Liver (tissue), 9 donors: Measurements from ENCODE around the gene MYL3. TPM values are rescaled to one million over a fixed set of nuclear protein-coding genes. Genes with fewer than 3 reads are reported as not detected.
A peak's percentile ranks its signal among the peaks of the same experiment; 100 is the strongest.

Experiments
- DNase-seq: peaks from one replicate; pipeline ENCODE4 v3.0.0-alpha.2; 2017; ENCODE audit warnings: low spot score
- H3K27ac ChIP-seq, 2 donors: one replicate each; pipeline ENCODE4 v1.7.0; 2013; ENCODE audit warnings: inconsistent platforms in 2 of 2, low read length in 2 of 2, control low read depth in 1 of 2, low read depth in 1 of 2, mild to moderate bottlenecking in 1 of 2
- H3K27me3 ChIP-seq, 4 donors: one replicate each; pipeline versions ENCODE4 v1.6.1 to v1.7.0; 2013; ENCODE audit warnings: low read length in 3 of 4, inconsistent platforms in 1 of 4, mild to moderate bottlenecking in 1 of 4, moderate library complexity in 1 of 4; ENCODE audit not compliant: control insufficient read depth in 4 of 4, insufficient read depth in 4 of 4
- H3K36me3 ChIP-seq, 4 donors: one replicate each; pipeline versions ENCODE4 v1.6.1 to v1.7.0; 2013; ENCODE audit warnings: low read length in 3 of 4, mild to moderate bottlenecking in 3 of 4, low read depth in 1 of 4, moderate library complexity in 1 of 4; ENCODE audit not compliant: control insufficient read depth in 4 of 4, insufficient read depth in 3 of 4
- H3K4me1 ChIP-seq, 4 donors: one replicate each; pipeline versions ENCODE4 v1.6.1 to v1.7.0; 2013; ENCODE audit warnings: low read length in 3 of 4, mild to moderate bottlenecking in 3 of 4, moderate library complexity in 1 of 4; ENCODE audit not compliant: control insufficient read depth in 4 of 4, insufficient read depth in 4 of 4
- H3K4me3 ChIP-seq, 3 donors: one replicate each; pipeline versions ENCODE4 v1.6.1 to v1.7.0; 2013; ENCODE audit warnings: low read length in 3 of 3, control low read depth in 1 of 3, low read depth in 1 of 3, mild to moderate bottlenecking in 1 of 3
- H3K9ac ChIP-seq, 2 donors: one replicate each; pipeline ENCODE4 v1.7.0; 2013; ENCODE audit warnings: low read length in 2 of 2, mild to moderate bottlenecking in 2 of 2, moderate library complexity in 2 of 2, control low read depth in 1 of 2, low read depth in 1 of 2
- H3K9me3 ChIP-seq, 4 donors: one replicate each; pipeline versions ENCODE4 v1.6.1 to v1.7.0; 2013; ENCODE audit warnings: low read length in 3 of 4; ENCODE audit not compliant: control insufficient read depth in 4 of 4
- CTCF ChIP-seq: fragments of 150-350 bp; IDR thresholded peaks from 2 replicates; pipeline ENCODE4 v1.5.1; 2017; ENCODE audit warnings: improper control_type of control experiment, low read depth, low read length; ENCODE audit not compliant: missing input control
- EGR1 ChIP-seq, 2 donors: IDR thresholded peaks; 2 replicates each; pipeline ENCODE4 v1.6.1; 2016 to 2018; ENCODE audit warnings: antibody characterized with exemption in 2 of 2, low read depth in 2 of 2
- FOXA1 ChIP-seq: IDR thresholded peaks from 2 replicates; pipeline ENCODE4 v1.6.1; 2016; ENCODE audit warnings: antibody characterized with exemption
- FOXA2 ChIP-seq: IDR thresholded peaks from 2 replicates; pipeline ENCODE4 v1.6.1; 2016; ENCODE audit warnings: antibody characterized with exemption
- GABPA ChIP-seq, 2 donors: IDR thresholded peaks in 1 of 2; conservative IDR thresholded peaks in 1 of 2; 2 replicates each; pipeline ENCODE4 v1.6.1; 2016; ENCODE audit warnings: antibody characterized with exemption in 2 of 2, mild to moderate bottlenecking in 1 of 2, moderate library complexity in 1 of 2
- HNF4A ChIP-seq, 2 donors: conservative IDR thresholded peaks; 2 replicates each; pipeline ENCODE4 v1.6.1; 2016; ENCODE audit warnings: antibody characterized with exemption in 2 of 2, mild to moderate bottlenecking in 2 of 2
- JUND ChIP-seq, 2 donors: IDR thresholded peaks; 2 replicates each; pipeline ENCODE4 v1.6.1; 2016; ENCODE audit warnings: antibody characterized with exemption in 2 of 2
- NR2F2 ChIP-seq: IDR thresholded peaks from 2 replicates; pipeline ENCODE4 v1.6.1; 2016; ENCODE audit warnings: antibody characterized with exemption
- RAD21 ChIP-seq, 2 donors: IDR thresholded peaks; 2 replicates each; pipeline ENCODE4 v1.6.1; 2016; ENCODE audit warnings: antibody characterized with exemption in 2 of 2, mild to moderate bottlenecking in 2 of 2
- RXRA ChIP-seq, 2 donors: IDR thresholded peaks; 2 replicates each; pipeline ENCODE4 v1.6.1; 2017 to 2018; ENCODE audit warnings: antibody characterized with exemption in 2 of 2, mild to moderate bottlenecking in 1 of 2
- SP1 ChIP-seq: IDR thresholded peaks from 2 replicates; pipeline ENCODE4 v1.6.1; 2018; ENCODE audit warnings: antibody characterized with exemption, mild to moderate bottlenecking
- TAF1 ChIP-seq: conservative IDR thresholded peaks from 2 replicates; pipeline ENCODE4 v1.6.1; 2016; ENCODE audit warnings: antibody characterized with exemption, mild to moderate bottlenecking
- YY1 ChIP-seq: IDR thresholded peaks from 2 replicates; pipeline ENCODE4 v1.6.1; 2016; ENCODE audit warnings: antibody characterized with exemption, mild to moderate bottlenecking
- ZBTB33 ChIP-seq: IDR thresholded peaks from 2 replicates; pipeline ENCODE4 v1.6.1; 2016; ENCODE audit warnings: antibody characterized with exemption
- WGBS: extraction: QIAGEN DNeasy Blood & Tissue Kit; methylation state at CpG from one replicate; pipeline ENCODE4 v1.1.7; 2013; 5-methylcytosine and 5-hydroxymethylcytosine counted together
- polyA plus RNA-seq, 2 donors: library from polyadenylated mRNA; stranded (reverse) in 1 of 2; unstranded in 1 of 2; fragments of 200-250 nt in 1 of 2; fragments of >200 nt in 1 of 2; fragmentation: Nextera tagmentation in 1 of 2; extraction: Ambion mirVana in 1 of 2; gene quantifications; one replicate each; pipeline versions ENCODE4 v1.2.1 to v1.2.3, GENCODE V29; 2013 to 2015
- total RNA-seq, 2 donors: library from RNA; depleted of rRNA; stranded (reverse); fragments of >200 nt; gene quantifications; one replicate each; pipeline ENCODE4 v1.2.3, GENCODE V29; 2014
- TF ChIP-seq, protein P1 (sequence below): IDR thresholded peaks from 2 replicates; pipeline ENCODE4 v1.6.1; 2016; ENCODE audit warnings: antibody characterized with exemption
- TF ChIP-seq, protein P2 (sequence below): IDR thresholded peaks from 2 replicates; pipeline ENCODE4 v1.6.1; 2016; ENCODE audit warnings: antibody characterized with exemption, mild to moderate bottlenecking
- TF ChIP-seq, protein P3 (sequence below): IDR thresholded peaks from 2 replicates; pipeline ENCODE4 v1.6.1; 2016; ENCODE audit warnings: antibody characterized with exemption
- donor health status: healthy.
- donor health status: healthy.
- donor health status: healthy.
- donor health status: healthy.
- donor health status: healthy.

MYL3 gene
- total and polyA plus RNA-seq, 4 donors = 0.51 to 1.3 (median 0.81) TPM

DNA sequence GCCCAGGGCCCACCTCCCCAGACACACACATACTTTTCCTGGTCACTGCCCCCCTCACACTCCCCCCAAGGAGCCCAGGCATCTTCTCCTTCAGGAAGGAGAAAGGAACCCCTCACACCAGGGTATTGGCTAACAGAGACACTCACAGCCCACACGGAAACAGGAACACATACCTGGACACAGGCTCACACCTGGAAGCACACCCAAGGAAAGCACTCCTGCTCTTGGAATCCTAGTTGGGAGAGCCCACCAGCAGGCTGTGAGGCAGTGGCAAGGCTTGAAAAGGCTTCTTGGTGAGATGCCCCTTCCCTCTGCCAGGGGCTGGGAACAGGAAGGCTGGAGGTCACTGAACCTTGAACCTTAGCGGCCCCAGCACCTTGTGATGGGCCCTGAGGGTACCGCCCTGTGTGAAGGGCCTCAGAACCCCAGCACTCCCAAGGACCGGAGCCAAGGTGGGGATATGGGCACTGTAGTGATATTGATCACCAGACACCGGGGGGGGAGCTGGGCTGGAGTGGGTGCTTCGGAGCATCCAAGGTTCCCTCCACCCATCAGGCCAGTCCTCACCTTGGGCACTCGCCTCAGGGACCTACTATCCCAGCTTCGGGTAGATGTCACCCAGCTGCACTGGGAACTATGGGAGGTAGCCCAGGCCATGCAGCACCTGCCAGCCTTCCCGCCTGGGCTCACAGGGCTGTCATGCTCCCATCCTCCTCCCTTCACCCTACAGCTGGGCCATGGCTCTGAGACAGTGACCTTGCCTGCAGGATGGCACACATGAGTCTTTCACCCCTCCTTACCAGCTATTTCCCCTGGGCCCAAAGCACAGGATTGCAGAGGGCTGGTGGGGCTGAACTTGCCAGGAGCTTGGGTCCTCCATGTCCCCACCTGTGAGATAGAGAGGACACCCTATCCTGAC, 16.4 kb downstream of the MYL3 start:
- DNase-seq = no peak
- WGBS = 91% methylated on average over 9 of the region's 9 CpGs
- peak overlapping the region in 1 of 2 donors; percentile 0 for H3K9ac ChIP-seq
- H3K27me3 ChIP-seq = no peaks in the 10 kb centered on the region
- H3K4me1 ChIP-seq = peaks cover 2 to 20% (median 13%) of the 10 kb centered on the region in 4 donors
- H3K27ac ChIP-seq = peak overlapping the region; percentile 87 to 91
- no peak for TF ChIP-seq EGR1 (IDR thresholded peaks at IDR 0.05; ENCODE audit: low read depth in 2 of 2)
- TF ChIP-seq FOXA2 = no peak
- TF ChIP-seq, protein P1, sequence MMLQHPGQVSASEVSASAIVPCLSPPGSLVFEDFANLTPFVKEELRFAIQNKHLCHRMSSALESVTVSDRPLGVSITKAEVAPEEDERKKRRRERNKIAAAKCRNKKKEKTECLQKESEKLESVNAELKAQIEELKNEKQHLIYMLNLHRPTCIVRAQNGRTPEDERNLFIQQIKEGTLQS = no peak
- no peak for TF ChIP-seq TAF1
- no peak for TF ChIP-seq SP1
- TF ChIP-seq NR2F2 = no peak
- no peak for TF ChIP-seq YY1
- TF ChIP-seq RXRA (IDR thresholded peaks at IDR 0.05) = no peak
- TF ChIP-seq FOXA1 = no peak
- no peak for TF ChIP-seq GABPA (IDR thresholded peaks at IDR 0.05 in 1 of 2, conservative IDR thresholded peaks at IDR 0.05 in 1 of 2)
- TF ChIP-seq, protein P2, sequence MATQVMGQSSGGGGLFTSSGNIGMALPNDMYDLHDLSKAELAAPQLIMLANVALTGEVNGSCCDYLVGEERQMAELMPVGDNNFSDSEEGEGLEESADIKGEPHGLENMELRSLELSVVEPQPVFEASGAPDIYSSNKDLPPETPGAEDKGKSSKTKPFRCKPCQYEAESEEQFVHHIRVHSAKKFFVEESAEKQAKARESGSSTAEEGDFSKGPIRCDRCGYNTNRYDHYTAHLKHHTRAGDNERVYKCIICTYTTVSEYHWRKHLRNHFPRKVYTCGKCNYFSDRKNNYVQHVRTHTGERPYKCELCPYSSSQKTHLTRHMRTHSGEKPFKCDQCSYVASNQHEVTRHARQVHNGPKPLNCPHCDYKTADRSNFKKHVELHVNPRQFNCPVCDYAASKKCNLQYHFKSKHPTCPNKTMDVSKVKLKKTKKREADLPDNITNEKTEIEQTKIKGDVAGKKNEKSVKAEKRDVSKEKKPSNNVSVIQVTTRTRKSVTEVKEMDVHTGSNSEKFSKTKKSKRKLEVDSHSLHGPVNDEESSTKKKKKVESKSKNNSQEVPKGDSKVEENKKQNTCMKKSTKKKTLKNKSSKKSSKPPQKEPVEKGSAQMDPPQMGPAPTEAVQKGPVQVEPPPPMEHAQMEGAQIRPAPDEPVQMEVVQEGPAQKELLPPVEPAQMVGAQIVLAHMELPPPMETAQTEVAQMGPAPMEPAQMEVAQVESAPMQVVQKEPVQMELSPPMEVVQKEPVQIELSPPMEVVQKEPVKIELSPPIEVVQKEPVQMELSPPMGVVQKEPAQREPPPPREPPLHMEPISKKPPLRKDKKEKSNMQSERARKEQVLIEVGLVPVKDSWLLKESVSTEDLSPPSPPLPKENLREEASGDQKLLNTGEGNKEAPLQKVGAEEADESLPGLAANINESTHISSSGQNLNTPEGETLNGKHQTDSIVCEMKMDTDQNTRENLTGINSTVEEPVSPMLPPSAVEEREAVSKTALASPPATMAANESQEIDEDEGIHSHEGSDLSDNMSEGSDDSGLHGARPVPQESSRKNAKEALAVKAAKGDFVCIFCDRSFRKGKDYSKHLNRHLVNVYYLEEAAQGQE = no peak
- no peak for TF ChIP-seq RAD21 (IDR thresholded peaks at IDR 0.05)
- no peaks in the 10 kb centered on the region for H3K9me3 ChIP-seq
- peak overlapping the region in 1 of 3 donors; percentile 80 for H3K4me3 ChIP-seq
- no peaks in the 10 kb centered on the region for H3K36me3 ChIP-seq

DNA sequence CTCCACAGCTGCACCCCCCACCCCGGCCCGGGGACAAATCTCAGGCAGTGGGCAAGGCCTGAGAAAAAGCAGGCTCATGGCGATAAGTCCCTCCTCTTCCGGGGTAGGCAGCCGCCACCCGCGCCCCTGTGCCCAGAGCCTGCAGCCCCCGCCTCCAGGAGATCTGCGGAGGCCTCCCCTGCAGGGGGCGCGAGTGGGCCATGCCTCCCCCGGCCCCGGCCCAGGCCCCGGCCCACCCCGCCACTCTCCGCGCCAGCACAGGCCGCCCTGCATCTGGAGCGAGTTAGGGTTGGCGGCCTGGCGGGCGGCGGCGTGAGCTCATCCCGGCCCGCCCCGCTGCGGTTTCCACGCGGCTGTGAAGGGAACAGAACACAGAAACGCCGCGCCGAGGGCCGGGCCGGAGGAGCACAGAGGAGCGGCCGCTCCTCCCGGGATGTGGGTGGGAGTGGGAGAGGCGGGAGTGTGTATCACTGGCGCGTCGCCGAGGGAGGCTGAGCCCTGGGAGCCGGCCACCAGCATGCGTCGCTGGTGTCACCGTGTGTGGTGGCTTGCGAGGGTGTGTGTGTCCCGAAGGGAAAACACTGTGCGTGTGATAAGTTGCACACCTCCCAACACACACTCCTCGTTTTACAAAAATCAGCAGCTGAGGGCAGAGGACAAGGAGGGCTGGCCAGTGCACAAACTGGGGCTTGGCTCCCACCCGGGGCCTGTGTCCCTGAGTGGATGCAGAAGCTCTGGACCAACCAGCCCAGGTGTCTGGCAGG, 17.2 kb downstream of the MYL3 start:
- WGBS = 1% methylated on average over 53 of the region's 53 CpGs
- H3K27ac ChIP-seq = peak overlapping the region; percentile 87 to 91
- TF ChIP-seq RAD21 (IDR thresholded peaks at IDR 0.05) (peak; percentile 42 to 65), FOXA2 (no peak), GABPA (IDR thresholded peaks at IDR 0.05 in 1 of 2, conservative IDR thresholded peaks at IDR 0.05 in 1 of 2) (peak in 1 of 2 donors; percentile 61), RXRA (IDR thresholded peaks at IDR 0.05) (peak in 1 of 2 donors; percentile 20), ZBTB33 (no peak), JUND (IDR thresholded peaks at IDR 0.05) (no peak), NR2F2 (no peak), HNF4A (conservative IDR thresholded peaks at IDR 0.05) (peak; percentile 46 to 52), EGR1 (IDR thresholded peaks at IDR 0.05; ENCODE audit: low read depth in 2 of 2) (no peak), CTCF (peak; percentile 44), SP1 (no peak), YY1 (no peak)
- TF ChIP-seq, protein P2 = no peak
- TF ChIP-seq, protein P3, sequence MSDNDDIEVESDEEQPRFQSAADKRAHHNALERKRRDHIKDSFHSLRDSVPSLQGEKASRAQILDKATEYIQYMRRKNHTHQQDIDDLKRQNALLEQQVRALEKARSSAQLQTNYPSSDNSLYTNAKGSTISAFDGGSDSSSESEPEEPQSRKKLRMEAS = peak; percentile 7

More for the DNA sequence above, 17.2 kb downstream of the MYL3 start:
- Histone ChIP-seq H3K4me3 (peak overlapping the region; percentile 69 to 83 (median 80)), H3K9me3 (peaks cover 0 to 6% (median 0%) of the 10 kb centered on the region in 4 donors), H3K4me1 (peaks cover 2 to 20% (median 13%) of the 10 kb centered on the region in 4 donors), H3K36me3 (no peaks in the 10 kb centered on the region), H3K27me3 (no peaks in the 10 kb centered on the region), H3K9ac (peak overlapping the region; percentile 57 to 88)
- DNase-seq = peak; percentile 73
